PC-3 (cell line): ENCODE data around the gene SIGLECL1. TPM values are rescaled to one million over a fixed set of nuclear protein-coding genes. Genes with fewer than 3 reads are reported as not detected.

Experiments
- ATAC-seq: fragments of 200-7000 bp; cut with Tn5 transposase; 2 replicates; pipeline ENCODE4 v1.9.1; 2020; ENCODE audit warnings: mild to moderate bottlenecking, moderate library complexity
- BruUV-seq: library from RNA; stranded (reverse); fragments of 400-500 nt; replicated peaks from 2 replicates; lab custom pipeline; 2021; lab: Mats Ljungman, UMichigan
- CTCF ChIA-PET: fragments of 300-600 bp; sonication (Branson Sonifier 250); formaldehyde crosslinking; loops from one replicate; lab custom pipeline; 2022; ENCODE audit warnings: antibody characterized with exemption; lab: Charles Lee
- POLR2A ChIA-PET: fragments of 300-600 bp; sonication (Branson Sonifier 250); formaldehyde crosslinking; loops from one replicate; lab custom pipeline; 2022; ENCODE audit warnings: antibody characterized with exemption; ENCODE audit not compliant: unreplicated experiment; lab: Charles Lee
- DNase-seq: peaks from one replicate; pipeline ENCODE4 v3.0.0-alpha.2; 2015
- H2AFZ ChIP-seq: fragments of 300-600 bp; sonication (generic); 2 replicates; pipeline ENCODE4 v1.6.0; 2016; ENCODE audit warnings: antibody characterized with exemption, low read length
- H3F3A ChIP-seq: fragments of 300-600 bp; sonication (generic); one replicate; pipeline ENCODE4 v1.6.0; 2017; ENCODE audit warnings: antibody characterized with exemption, low read length, control low read depth, mild to moderate bottlenecking; ENCODE audit not compliant: unreplicated experiment
- H3K27ac ChIP-seq: fragments of 300-600 bp; sonication (generic); 2 replicates; pipeline ENCODE4 v1.5.1; 2016; ENCODE audit warnings: mild to moderate bottlenecking, low read length
- H3K27me3 ChIP-seq: fragments of 300-600 bp; sonication (generic); 2 replicates; pipeline ENCODE4 v1.6.1; 2016; ENCODE audit warnings: low read length, mixed read lengths
- H3K36me3 ChIP-seq: fragments of 300-600 bp; sonication (generic); 2 replicates; pipeline ENCODE4 v1.6.1; 2016; ENCODE audit warnings: low read depth, mixed run types, low read length, mixed read lengths
- H3K4me1 ChIP-seq: fragments of 300-600 bp; sonication (generic); 2 replicates; pipeline ENCODE4 v1.5.1; 2016; ENCODE audit warnings: low read length; ENCODE audit not compliant: insufficient read depth
- H3K4me2 ChIP-seq: fragments of 300-600 bp; sonication (generic); 2 replicates; pipeline ENCODE4 v1.6.0; 2016; ENCODE audit warnings: low read length
- H3K4me3 ChIP-seq: fragments of 300-600 bp; sonication (generic); 2 replicates; pipeline ENCODE4 v1.5.1; 2016; ENCODE audit warnings: mild to moderate bottlenecking, low read length, mixed read lengths
- H3K79me2 ChIP-seq: fragments of 300-600 bp; sonication (generic); 2 replicates; pipeline ENCODE4 v1.6.1; 2017; ENCODE audit warnings: low read length, mixed read lengths
- H3K9ac ChIP-seq: fragments of 300-600 bp; sonication (generic); 2 replicates; pipeline ENCODE4 v1.6.0; 2016; ENCODE audit warnings: mild to moderate bottlenecking, low read length
- H3K9me2 ChIP-seq: fragments of 300-600 bp; sonication (generic); replicated peaks from 2 replicates; pipeline ENCODE4 v1.6.1; 2016; ENCODE audit warnings: mixed run types, low read length, mixed read lengths
- H3K9me3 ChIP-seq: fragments of 300-600 bp; sonication (generic); 2 replicates; pipeline ENCODE4 v1.6.1; 2016; ENCODE audit warnings: low read length, mixed read lengths
- H4K20me1 ChIP-seq: fragments of 300-600 bp; sonication (generic); 2 replicates; pipeline ENCODE4 v1.6.1; 2016; ENCODE audit warnings: low read length, mixed read lengths
- CTCF ChIP-seq: fragments of 300-600 bp; sonication (generic); conservative IDR thresholded peaks from 2 replicates; pipeline ENCODE4 v1.5.1; 2017; ENCODE audit warnings: antibody characterized with exemption, low read depth, mild to moderate bottlenecking, low read length
- EZH2 ChIP-seq: fragments of 300-600 bp; sonication (generic); IDR thresholded peaks from one replicate; pipeline ENCODE4 v1.6.1; 2017; ENCODE audit warnings: antibody characterized with exemption, mild to moderate bottlenecking, low read length; ENCODE audit not compliant: unreplicated experiment
- EZH2phosphoT487 ChIP-seq: fragments of 300-600 bp; sonication (generic); IDR thresholded peaks from 2 replicates; pipeline ENCODE4 v1.6.1; 2018; ENCODE audit warnings: mild to moderate bottlenecking, antibody characterized with exemption, low read length, borderline replicate concordance
- intact Hi-C: fragments of 100-400 bp; cut with micrococcal nuclease; formaldehyde crosslinking; loops from 2 replicates; pipeline ENCODE4 v1.9.0; 2023
- total RNA-seq: library from RNA; depleted of rRNA; stranded (reverse); fragments of >200 nt; gene quantifications from 2 replicates; pipeline ENCODE4 v1.2.3, GENCODE V29; 2014

Gene SIGLECL1
- total RNA-seq, 1 experiment from 2014 or later, result not detected

GRCh38 chr19:51259348-51260245, 8.7 kb downstream of the SIGLECL1 start:
- no peaks in the 10 kb centered on the region for H3F3A ChIP-seq
- no peak overlapping the region for H3K4me3 ChIP-seq
- no peak overlapping the region for H3K9ac ChIP-seq
- no TSS peak for BruUV-seq
- ChIA-PET POLR2A (interaction anchor here (0.6 kb wide), 1 partner anchor 89 kb away, joined by 4 read pairs; no protein-coding TSS in a partner anchor), CTCF (interaction anchor here (0.5 to 1.1 kb wide), 6 partner anchors 10 to 397 kb away, joined by 3 to 5 read pairs (median 4); no protein-coding TSS in a partner anchor)
- no peaks in the 10 kb centered on the region for H3K79me2 ChIP-seq
- H3K27me3 ChIP-seq, result peaks cover 75% of the 10 kb centered on the region
- no peaks in the 10 kb centered on the region for H3K9me3 ChIP-seq
- H3K36me3 ChIP-seq, result no peaks in the 10 kb centered on the region
- no peak overlapping the region for H3K27ac ChIP-seq
- peak; percentile 93 for TF ChIP-seq CTCF
- TF ChIP-seq EZH2phosphoT487, result no peak
- intact Hi-C loops, result loop anchor here (1.0 kb wide), 1 partner anchor 101 kb away; no protein-coding TSS in a partner anchor
- ATAC-seq, result peak; percentile 77
- no peak overlapping the region for H2AFZ ChIP-seq
- DNase-seq, result peak; percentile 78
- H3K9me2 ChIP-seq, result no peaks in the 10 kb centered on the region
- H4K20me1 ChIP-seq, result no peaks in the 10 kb centered on the region
- no peaks in the 10 kb centered on the region for H3K4me1 ChIP-seq
- H3K4me2 ChIP-seq, result no peak overlapping the region

- Histone ChIP-seq H3K27ac (no peak overlapping the region), H3K4me2 (no peak overlapping the region), H3K9me3 (no peaks in the 10 kb centered on the region), H3K4me1 (no peaks in the 10 kb centered on the region), H3K9ac (no peak overlapping the region), H3K36me3 (no peaks in the 10 kb centered on the region), H3K9me2 (no peaks in the 10 kb centered on the region), H3F3A (no peaks in the 10 kb centered on the region), H3K27me3 (peaks cover 86% of the 10 kb centered on the region), H3K79me2 (no peaks in the 10 kb centered on the region), H4K20me1 (no peaks in the 10 kb centered on the region), H3K4me3 (no peak overlapping the region), H2AFZ (no peak overlapping the region)
- intact Hi-C loops, result no loop called here
- no peak for ATAC-seq
- POLR2A ChIA-PET, result no interaction called here
- CTCF ChIA-PET, result no interaction called here
- no peak for DNase-seq
- BruUV-seq, result no TSS peak
- TF ChIP-seq EZH2phosphoT487 (no peak), CTCF (no peak), EZH2 (no peak)
Observed at GRCh38 chr19:51263808-51264207, 12.9 kb downstream of the SIGLECL1 start.

- CTCF ChIA-PET, result no interaction called here
- no peak overlapping the region for H3K9ac ChIP-seq
- TF ChIP-seq EZH2 (no peak), CTCF (no peak), EZH2phosphoT487 (no peak)
- H2AFZ ChIP-seq, result no peak overlapping the region
- H3K4me3 ChIP-seq, result no peak overlapping the region
- POLR2A ChIA-PET, result no interaction called here
- H3K27me3 ChIP-seq, result peaks cover 36% of the 10 kb centered on the region
- no peaks in the 10 kb centered on the region for H3F3A ChIP-seq
- intact Hi-C loops, result no loop called here
- ATAC-seq (no peak), DNase-seq (no peak)
- no peaks in the 10 kb centered on the region for H3K9me2 ChIP-seq
- no peaks in the 10 kb centered on the region for H4K20me1 ChIP-seq
- no peak overlapping the region for H3K4me2 ChIP-seq
- no peak overlapping the region for H3K27ac ChIP-seq
- H3K36me3 ChIP-seq, result no peaks in the 10 kb centered on the region
- H3K4me1 ChIP-seq, result no peaks in the 10 kb centered on the region
- no TSS peak for BruUV-seq
- H3K79me2 ChIP-seq, result no peaks in the 10 kb centered on the region
- H3K9me3 ChIP-seq, result no peaks in the 10 kb centered on the region
Observed at GRCh38 chr19:51271067-51271466, 20.2 kb downstream of the SIGLECL1 start.
